Measurements from ENCODE around the gene AFG1L.
"Not testable (repeated sequence)": the region's sequence is repeated elsewhere in the genome, so short reads cannot be mapped to it uniquely, and the experiment has no call there.

Gene AFG1L

GRCh38 chr6:108416047-108416833, 121.4 kb downstream of the AFG1L start:
- DNase-seq (ENCODE audit: low spot score): not testable (repeated sequence)

GRCh38 chr6:108417027-108417426, 122.2 kb downstream of the AFG1L start:
- DNase-seq (ENCODE audit: low spot score): no peak

- DNase-seq (ENCODE audit: low spot score): no peak
Measured at GRCh38 chr6:108419474-108419873, 124.6 kb downstream of the AFG1L start.

GRCh38 chr6:108419934-108420609, 125.2 kb downstream of the AFG1L start:
- DNase-seq (ENCODE audit: low spot score): no peak

- DNase-seq (ENCODE audit: low spot score): no peak
Measured at GRCh38 chr6:108421366-108421765, 126.5 kb downstream of the AFG1L start.

- DNase-seq (ENCODE audit: low spot score): no peak
Measured at GRCh38 chr6:108423982-108424705, 129.3 kb downstream of the AFG1L start.

- DNase-seq (ENCODE audit: low spot score): no peak
Measured at GRCh38 chr6:108425428-108425827, 130.6 kb downstream of the AFG1L start.

GRCh38 chr6:108432143-108432542, 137.3 kb downstream of the AFG1L start:
- no peak for DNase-seq (ENCODE audit: low spot score)

GRCh38 chr6:108432792-108433191, 137.9 kb downstream of the AFG1L start:
- DNase-seq (ENCODE audit: low spot score): no peak

GRCh38 chr6:108434222-108434621, 139.4 kb downstream of the AFG1L start:
- no peak for DNase-seq (ENCODE audit: low spot score)

- DNase-seq (ENCODE audit: low spot score): no peak
Measured at GRCh38 chr6:108435391-108435790, 140.5 kb downstream of the AFG1L start.

- DNase-seq (ENCODE audit: low spot score): no peak
Measured at GRCh38 chr6:108436771-108437170, 141.9 kb downstream of the AFG1L start.

GRCh38 chr6:108437821-108438220, 143.0 kb downstream of the AFG1L start:
- no peak for DNase-seq (ENCODE audit: low spot score)

GRCh38 chr6:108438918-108439317, 144.1 kb downstream of the AFG1L start:
- no peak for DNase-seq (ENCODE audit: low spot score)

GRCh38 chr6:108441141-108441540, 146.3 kb downstream of the AFG1L start:
- no peak for DNase-seq (ENCODE audit: low spot score)

- DNase-seq (ENCODE audit: low spot score): no peak
Measured at GRCh38 chr6:108442770-108443520, 148.1 kb downstream of the AFG1L start.

GRCh38 chr6:108446629-108447150, 151.8 kb downstream of the AFG1L start:
- DNase-seq (ENCODE audit: low spot score): no peak

GRCh38 chr6:108448481-108448880, 153.6 kb downstream of the AFG1L start:
- DNase-seq (ENCODE audit: low spot score): no peak

GRCh38 chr6:108449717-108450116, 154.9 kb downstream of the AFG1L start:
- DNase-seq (ENCODE audit: low spot score): not testable (repeated sequence)

GRCh38 chr6:108451816-108452215, 157.0 kb downstream of the AFG1L start:
- DNase-seq (ENCODE audit: low spot score): no peak

- DNase-seq (ENCODE audit: low spot score): no peak
Measured at GRCh38 chr6:108452711-108453195, 157.9 kb downstream of the AFG1L start.

All from ecto neural progenitor cell (in vitro differentiated cells).